T-helper 2 cell (primary cell): ENCODE measurements around the gene GUCY2C.
A peak's percentile ranks its signal among the peaks of the same experiment; 100 is the strongest.

Experiments used
- DNase-seq, 5 experiments: peaks; one replicate each; pipeline versions ENCODE4 v3.0.0 to v3.0.0-alpha.2; 2012 to 2022

Gene GUCY2C

DNA sequence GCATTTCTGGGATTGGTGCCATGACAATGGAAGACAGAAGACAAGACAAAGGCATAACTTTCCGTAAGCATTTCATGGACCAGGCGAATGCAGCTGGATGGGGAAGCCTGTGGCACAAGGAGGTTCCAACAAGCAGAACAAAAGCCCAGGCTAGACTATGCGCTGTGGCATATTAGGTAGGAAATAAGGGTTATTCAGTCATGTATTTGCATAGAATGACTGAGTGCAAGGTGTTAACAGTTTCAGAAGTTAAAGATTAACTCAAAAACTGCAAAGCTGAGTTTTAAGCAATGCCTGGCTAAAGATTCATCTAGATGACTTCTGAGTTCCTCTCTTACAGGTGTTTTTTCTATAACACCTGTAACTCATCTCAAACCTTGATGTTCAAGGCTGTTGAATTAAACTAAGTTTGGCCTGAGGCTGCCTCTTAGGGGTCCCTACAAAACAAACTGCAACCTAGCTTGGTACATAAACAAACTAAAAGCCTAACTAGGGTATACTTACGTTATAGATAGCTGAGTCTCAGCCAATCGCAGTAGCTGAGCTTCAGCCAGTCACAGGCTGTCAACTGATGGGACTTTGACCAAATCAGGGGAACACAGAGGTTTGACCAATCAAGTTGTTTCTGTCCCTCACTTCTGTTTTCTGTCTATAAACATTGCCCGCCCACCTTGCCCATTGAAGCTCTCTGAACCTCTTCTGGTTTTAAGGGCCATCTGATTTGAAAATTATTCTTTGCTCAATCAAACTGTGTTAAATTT is 76.5 kb downstream of the GUCY2C start:
- DNase-seq, result no peak

DNA sequence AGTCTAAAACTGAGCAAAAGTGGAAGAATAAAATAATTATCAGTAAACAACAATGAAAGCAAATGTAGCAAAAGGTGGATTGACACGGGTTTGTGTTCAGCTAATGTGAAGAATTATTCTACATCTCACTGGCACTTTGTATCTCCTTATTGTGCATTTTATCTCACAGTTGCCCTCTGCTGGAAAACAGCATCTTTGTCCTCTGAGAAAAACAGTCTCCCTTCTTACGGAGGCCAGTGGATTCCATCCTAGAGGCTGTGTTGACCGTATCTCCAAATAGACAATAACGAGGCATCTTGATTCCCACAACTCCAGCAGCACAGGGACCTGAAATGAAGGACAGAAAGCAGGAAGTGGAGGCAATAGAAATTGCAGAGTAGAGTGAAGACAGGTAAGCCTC is 77.4 kb downstream of the GUCY2C start:
- peak in 1 of 5 experiments; percentile 24 for DNase-seq

DNA sequence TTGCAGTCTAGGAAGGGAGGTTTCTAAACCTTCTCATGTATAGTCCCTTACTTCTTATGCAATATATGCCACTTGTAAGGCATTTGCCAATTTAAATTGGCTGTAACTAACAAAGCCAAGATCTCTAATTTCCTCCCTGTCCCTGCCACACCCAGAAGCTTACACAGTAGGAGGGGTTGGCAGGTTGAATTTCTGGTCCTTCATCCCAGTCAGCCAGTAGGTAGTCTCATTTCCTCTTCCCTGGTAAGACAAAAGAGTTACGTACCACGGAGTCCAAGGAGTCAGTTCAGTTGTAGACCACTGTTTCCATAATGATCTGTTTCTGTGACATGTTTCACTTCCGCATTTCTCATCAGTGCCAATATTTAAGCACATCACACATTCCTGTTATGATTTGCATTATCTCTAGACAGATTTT is 81.7 kb downstream of the GUCY2C start:
- DNase-seq, result no peak

DNA sequence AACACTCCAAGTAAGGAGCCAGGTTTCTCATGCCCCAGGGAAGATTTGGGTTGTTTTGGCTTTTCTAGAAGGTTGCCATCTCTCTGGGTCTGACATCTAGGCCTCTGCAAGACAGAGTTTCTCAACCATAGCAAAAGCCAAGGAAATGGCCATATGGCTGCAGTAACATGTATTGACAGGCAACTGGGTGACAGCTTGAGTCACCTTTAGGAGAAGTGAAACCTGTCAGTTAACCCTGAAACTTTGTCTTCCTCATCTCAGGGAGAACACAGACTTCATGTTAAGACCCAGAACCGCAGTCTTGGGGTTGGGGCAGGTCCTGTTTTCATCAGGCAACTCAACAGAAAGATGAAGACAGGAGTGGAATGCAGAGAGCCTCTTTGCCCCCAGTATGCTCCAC is 82.7 kb downstream of the GUCY2C start:
- peak in 1 of 5 experiments; percentile 7 for DNase-seq

DNA sequence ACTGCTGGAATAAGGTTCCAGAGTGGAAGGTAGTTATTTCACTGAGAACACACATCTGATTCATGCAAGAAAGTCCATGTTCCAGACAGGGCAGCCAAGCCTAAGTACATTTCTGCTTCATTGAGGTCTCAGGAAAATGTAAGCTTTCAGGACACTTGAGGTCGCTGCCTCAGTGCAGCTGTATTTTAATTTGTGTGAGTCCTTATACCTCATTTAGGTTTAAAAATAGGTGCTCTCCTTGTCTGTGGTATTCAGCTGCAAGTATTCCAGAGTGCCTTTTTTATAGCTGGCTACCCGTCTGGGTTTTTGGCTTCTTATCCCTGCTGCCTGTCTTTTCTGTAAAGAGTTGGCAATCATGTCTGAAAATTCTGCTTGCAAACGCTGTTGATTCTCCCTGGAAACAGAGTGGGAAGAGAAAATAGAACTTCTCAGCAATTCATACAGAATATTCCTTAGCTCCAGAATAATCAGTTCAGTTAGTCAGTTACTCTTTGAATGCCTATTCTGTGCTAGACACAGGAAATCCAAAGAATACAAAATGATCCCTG is 83.4 kb downstream of the GUCY2C start:
- no peak for DNase-seq

DNA sequence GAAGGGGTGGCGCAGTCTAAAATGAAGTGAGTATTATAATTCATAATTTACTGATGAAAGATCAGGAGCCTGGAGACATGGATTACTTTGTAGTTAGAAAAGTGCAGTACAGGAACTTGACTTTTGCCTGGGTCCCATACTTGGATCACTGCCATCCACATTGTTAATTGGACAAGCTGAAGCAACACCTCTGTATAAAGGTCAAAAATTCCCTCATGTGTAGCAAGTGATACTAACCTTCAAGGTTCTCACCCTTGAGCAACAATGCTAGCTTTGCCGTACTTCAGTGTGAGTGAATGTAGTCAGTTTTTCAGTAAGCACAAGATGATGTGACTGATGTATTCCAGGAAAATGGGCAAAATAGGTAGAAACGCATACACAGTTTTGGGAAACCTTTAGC is 84.1 kb downstream of the GUCY2C start:
- no peak for DNase-seq

DNA sequence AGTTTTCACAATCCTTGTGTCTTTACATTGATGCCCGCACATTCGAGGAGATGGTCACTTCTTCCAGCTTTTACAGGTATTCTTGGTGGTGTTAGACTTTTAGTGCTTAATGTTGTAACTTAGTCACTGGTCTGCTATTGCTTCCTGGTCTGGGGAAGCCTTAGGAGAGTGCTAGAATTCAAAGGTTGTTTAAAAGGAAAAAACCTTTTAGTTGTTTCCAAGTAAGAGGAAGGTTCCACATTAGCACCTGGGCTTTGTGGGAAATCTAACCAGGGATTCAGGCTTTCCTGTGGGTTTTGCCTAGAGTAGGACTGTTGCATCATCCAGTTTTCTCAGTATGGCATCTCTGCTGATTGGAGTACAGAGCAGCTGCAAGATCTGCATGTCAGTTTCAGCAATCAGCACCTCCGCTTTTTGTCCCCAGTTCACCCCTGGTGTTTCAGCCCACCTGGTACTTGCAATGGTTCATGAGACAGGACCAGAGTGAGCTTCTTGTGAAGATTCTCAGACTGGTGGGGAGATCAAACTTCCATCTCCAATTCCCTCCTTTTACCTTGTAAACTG is 84.7 kb downstream of the GUCY2C start:
- no peak for DNase-seq

DNA sequence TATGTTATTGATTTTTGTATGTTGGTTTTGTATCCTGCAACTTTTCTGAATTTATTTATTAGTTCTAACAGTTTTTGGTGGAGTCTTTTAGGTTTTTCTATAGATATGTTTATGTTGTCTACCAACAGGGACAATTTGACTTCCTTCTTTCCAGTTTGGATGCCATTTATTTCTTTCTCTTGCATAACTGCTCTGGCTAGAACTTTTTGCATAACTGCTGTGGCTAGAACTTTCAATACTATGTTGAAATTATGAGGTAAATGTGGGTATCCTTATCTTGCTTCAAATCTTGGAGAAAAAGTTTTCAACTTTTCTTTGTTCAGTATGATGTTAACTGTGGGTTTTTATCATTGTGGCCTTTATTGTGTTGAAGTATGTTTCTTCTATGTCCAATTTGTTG is 88.8 kb downstream of the GUCY2C start:
- no peak for DNase-seq

DNA sequence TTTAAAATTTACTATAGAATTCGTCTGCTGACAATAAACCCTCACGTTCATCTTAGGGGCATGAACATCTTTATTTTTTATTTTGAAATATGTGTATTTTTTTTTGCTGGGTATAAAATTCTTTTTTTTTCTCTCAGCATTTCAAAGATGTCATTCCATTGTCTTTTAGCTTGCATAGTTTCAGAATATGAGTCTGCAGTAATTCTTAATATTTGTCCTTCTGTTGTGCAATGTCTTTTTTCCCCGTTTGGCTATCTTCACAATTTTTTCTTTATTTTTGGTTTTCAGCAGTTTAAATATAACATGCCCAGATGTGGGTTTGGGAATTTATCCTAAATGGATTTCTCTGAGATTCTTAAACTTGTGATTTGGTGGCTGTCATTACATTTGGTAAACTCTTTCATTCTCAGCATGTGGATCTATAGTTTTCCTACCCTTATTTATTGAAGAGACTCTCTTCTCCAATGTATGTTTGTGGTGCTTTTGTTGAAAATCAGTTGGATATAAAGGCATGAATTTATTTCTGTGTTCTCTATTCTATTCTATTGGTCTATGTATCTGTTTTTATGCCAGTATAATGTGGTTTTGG is 90.9 kb downstream of the GUCY2C start:
- DNase-seq, result no peak

DNA sequence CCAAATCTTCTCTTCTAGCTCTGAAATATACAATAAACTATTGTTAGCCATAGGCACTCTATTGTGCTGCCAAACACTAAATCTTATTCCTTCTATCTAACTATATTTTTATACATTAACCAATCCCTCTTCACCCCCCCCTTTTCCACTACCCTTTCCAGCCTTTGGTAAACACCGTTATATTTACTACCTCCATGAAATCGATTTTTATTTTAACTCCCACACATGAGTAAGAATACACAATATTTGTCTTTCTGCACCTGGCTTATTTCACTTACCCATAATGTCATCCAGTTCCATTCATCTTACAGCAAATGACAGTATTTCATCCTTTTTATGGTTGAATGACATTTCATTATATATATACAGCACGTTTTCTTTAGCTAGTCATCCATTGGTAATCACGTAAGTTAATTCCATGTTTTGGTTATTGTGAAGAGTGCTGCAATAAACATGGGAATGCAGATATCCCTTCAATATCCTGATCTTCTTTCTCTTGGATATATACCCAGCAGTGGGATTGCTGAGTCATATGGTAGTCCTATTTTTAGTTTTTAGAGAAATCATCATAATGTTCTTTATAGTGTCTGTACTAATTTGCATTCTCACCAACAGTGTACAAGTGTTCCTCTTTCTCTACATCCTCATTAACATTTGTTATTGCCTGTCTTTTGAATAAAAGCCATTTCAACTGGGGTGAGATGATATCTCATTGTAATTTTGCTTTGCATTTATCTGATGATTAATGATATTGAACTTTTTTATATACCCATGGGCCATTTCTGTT is 94.5 kb downstream of the GUCY2C start:
- no peak for DNase-seq

DNA sequence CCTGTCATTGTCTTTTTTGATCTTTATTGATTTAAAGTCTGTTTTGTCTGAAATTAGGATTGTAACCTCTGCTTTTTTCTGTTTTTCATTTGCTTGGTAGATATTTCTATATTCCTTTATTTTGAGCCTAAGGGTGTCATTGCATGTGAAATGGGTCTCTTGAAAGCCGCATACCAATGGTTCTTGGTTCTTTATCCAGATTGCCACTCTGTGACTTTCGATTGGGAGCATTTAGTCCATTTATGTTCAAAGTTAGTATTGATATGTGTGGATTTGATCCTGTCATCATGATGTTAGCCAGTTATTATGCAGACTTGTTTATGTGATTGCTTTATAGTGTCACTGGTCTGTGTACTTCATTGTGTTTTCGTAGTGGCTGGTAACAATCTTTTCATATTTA is 98.9 kb downstream of the GUCY2C start:
- DNase-seq, result no peak

DNA sequence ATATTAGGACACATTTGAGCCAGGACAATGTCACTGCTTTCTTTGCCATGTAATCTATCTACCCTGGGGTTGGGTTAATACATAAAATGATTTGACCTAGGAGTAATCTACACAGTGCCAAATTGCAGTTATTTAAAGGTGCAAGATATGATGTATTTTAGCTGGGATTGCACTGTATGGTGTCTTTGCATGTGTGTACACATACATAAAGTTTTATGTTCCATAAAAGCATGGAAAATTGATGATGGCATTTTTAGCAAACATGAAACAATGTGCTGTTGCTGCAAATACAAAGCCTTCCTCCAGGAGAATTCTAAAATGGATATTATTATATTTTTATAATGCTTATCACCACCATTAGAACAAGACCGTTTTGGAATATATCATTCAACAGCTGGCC is 104.7 kb downstream of the GUCY2C start:
- DNase-seq, result no peak

DNA sequence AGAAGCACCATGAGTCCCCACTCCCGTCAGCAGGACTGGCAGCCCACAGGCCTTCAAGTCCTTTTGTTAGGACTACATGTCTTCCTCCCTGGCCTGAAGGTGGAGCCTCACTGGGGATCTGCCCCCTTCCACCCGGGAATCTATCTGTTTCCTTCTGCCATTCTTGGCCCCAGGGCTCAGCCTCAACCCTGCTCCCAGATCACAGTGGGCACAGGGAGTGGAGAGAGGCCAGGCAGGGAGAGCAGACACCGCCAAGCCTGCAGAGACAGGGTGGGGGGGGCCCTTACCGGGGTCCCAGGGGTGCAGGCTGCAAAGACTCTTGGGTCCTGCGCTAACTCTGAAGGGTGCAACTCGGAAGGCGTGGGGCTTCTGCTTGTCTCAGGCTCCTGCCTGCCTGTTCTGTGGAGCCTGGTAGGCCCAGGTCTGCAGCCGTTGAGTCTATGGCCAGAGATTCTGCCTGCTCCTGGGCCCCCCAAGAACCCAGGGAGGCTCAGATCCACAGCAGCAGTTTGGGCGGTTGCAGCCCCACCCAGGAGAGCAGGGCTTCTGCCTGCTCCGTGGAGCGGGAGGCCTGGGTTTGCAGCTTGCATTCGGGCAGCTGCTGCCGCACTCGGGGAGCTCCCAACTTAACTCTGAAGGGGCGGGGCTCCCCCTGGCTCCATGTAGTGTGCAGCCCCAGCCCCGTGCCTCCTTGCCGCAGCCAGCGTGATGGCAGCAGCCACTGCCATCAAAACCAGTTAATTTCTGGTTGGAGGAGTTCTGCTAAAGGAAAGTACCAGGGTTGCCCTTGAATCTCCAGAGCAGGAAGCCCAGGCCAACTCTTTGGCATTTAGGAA is 107.0 kb downstream of the GUCY2C start:
- no peak for DNase-seq

DNA sequence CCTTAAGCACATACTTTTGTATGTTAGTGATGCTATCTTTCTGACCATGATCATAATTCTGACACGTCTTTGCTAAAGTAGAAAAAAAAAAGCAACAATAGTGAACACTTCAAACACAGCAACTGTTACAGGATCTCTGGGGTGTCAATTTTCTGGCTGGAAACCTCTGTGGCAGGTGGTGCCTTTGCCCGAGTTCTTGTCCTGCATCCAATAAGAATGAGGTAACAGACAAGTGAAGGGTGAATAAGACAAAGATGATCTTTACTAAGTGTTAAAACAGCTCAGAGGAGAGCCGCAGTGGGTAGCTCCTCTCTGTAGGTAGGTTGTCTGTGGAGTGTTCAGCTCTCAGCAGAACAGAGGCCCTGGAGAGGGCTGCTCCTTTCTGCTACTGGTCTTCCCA is 107.8 kb downstream of the GUCY2C start:
- no peak for DNase-seq

DNA sequence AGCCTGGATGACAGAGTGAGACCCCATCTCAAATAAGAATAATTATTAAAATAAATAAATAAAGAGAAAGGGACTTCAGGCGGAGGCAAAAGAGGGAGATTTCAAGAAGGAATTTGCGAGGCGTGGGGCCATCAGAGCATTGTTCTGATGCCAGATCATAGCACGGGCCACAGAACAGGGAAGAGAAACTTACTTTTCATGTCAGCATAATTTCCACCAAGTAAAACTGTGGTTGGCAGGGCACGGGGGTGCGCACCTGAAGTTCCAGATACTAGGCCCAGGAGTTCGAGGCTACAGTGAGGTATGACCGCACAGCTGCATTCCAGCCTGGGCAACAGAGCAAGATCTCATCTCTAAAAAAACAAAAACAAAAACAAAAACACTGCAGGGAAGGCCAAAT is 117.8 kb downstream of the GUCY2C start:
- no peak for DNase-seq

DNA sequence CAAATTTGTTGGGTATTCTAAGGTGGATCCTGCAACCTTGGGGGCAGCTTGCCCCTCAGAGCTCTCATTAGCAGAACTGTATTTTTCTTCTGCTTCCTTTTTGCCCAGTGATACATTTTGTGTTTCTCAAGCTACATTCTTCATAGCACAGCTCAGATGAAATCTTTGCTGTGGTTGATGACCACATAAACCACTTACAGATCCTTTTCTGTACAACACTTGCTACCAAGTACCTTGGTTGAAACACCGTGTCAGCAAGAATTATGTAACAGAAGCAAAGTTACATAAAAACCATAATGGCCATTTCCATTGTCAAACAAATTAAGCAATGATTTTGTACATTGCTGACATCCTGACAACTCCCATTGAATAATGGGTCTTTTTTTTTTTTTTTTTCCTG is 119.1 kb downstream of the GUCY2C start:
- peak in 2 of 5 experiments; percentile 50 to 70 for DNase-seq

DNA sequence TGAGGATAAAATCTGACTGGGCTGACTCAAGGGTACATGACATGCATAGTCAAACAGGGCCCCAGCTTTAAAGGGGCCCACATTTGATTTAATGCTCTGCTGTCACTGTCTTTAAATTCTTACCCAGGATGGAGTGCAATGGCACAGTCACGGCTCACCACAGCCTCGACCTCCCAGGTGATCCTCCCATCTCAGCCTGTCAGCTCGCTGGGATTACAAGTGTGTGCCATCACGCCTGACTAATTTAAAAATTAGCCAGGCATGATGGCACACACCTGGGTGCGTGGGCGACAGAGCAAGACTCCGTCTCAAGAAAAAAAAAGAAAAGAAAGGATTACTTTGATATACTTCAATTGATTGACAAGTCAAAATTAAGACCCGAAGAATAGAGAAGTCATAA is 119.5 kb downstream of the GUCY2C start:
- DNase-seq, result no peak

DNA sequence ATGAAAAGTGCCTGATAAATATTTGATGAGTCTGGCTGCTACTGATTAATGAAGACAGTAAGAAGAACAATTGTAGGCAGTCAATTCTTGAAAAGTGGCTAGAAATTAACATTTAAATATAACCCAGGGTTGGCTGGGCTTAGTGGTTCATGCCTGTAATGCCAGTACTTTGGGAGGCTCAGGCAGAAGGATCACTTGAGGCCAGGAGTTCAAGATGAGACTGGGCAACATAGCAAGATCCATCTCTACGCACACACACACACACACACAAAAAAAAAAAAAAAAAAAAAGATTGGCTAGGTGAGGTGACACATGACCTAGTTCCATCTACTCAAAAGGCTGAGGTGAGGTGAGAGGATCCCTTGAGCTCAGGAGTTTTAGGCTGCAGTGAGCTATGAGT is 120.8 kb downstream of the GUCY2C start:
- no peak for DNase-seq

DNA sequence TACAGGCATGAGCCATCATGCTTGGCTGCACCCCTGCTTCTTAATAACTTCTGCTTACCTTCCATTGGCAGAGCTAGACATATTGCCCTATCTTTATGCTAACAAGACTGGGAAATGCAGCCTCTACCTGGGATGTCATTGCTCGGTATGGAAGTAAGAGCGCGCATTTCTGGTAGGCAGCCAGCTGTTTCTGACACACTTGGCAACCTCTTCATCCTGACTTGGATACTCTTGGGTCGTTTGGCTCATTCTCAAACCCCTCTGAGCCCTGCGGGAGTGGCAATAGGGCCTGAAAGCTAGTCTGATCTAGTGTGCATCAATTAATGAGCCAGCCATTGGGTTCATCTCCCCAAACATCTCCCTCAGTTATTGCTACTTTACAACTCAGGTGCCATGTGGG is 123.3 kb downstream of the GUCY2C start:
- no peak for DNase-seq

DNA sequence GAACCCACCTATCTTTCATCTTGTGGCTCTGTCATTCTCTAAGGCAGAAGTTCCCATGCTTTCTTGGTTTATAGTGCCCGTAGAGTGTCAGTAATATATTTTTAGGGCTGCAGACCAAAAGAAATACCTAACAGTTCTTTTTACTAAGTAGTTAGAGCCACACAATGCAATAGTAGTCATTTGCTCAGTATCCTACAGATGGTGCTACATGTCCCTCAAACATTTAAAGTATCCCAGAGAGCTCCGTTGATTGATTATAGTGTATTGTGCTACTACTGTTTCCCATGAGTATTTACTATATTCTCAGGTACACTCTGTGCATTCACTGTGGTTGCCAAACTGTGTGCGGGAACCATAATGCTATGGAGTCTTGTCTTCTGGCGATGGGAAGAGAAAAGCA is 124.0 kb downstream of the GUCY2C start:
- no peak for DNase-seq

DNA sequence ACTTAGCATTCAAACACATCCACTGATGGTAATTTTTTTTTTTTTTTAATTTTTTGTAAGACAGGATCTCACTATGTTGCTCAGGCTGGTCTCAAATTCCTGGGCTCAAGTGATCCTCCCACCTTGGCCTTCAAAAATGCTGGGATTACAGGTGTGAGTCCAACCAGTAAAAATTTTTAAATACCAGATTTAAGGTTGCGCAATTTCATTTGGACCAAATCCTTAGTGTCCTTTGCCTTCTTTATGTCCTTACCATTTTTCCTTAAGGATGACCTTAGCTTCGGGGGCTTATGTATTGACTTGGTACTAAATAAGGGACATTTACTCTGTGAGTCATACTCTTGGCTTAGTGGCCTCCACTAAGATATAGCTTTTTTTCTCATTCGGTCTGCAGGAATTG is 124.6 kb downstream of the GUCY2C start:
- no peak for DNase-seq

DNA sequence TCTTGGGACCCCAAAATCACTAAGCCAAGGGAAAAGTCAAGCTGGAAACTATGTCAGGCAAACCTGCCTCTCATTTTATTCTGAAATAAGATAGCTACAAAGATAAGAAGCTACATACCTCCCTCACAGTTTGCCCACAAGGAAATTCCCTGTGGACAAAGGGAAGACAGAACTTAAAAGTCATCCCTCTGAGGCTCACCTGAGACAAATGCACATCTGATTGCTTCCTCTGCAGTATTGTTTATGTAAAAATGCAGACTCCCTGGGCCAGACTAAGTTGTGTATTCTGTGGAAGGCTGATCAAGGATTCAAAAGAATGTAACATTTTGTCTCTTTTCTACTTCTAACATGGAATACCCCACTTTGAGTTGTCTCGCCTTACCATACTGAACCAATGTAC is 126.2 kb downstream of the GUCY2C start:
- DNase-seq, result no peak
